Nephron progenitor cell (in vitro differentiated cells): ENCODE measurements around the gene EYA2.

Experiments used
- DNase-seq: peaks from one replicate; pipeline ENCODE4 v3.0.0; 2021
- H3K27ac Mint-ChIP-seq: 2 replicates; pipeline ENCODE4 v1.8.0; 2021; ENCODE audit warnings: mild to moderate bottlenecking, moderate library complexity, mixed read lengths
- H3K27me3 Mint-ChIP-seq: 2 replicates; pipeline ENCODE4 v1.8.0; 2021; ENCODE audit warnings: mild to moderate bottlenecking, low read depth, mixed read lengths; ENCODE audit not compliant: poor library complexity
- H3K36me3 Mint-ChIP-seq: 2 replicates; pipeline ENCODE4 v1.8.0; 2021; ENCODE audit warnings: low read depth, mixed read lengths
- H3K4me1 Mint-ChIP-seq: 2 replicates; pipeline ENCODE4 v1.8.0; 2021; ENCODE audit warnings: mixed read lengths
- H3K4me3 Mint-ChIP-seq: 2 replicates; pipeline ENCODE4 v1.8.0; 2021; ENCODE audit warnings: mild to moderate bottlenecking, moderate library complexity, mixed read lengths
- H3K9me3 Mint-ChIP-seq: 2 replicates; pipeline ENCODE4 v1.8.0; 2021; ENCODE audit warnings: mild to moderate bottlenecking, moderate library complexity, mixed read lengths
- TF ChIP-seq, protein P1 (sequence below): fragments of 200-600 bp; sonication (generic); IDR thresholded peaks from 2 replicates; pipeline ENCODE4 v1.5.0; 2021; ENCODE audit warnings: antibody characterized with exemption

Gene EYA2

DNA sequence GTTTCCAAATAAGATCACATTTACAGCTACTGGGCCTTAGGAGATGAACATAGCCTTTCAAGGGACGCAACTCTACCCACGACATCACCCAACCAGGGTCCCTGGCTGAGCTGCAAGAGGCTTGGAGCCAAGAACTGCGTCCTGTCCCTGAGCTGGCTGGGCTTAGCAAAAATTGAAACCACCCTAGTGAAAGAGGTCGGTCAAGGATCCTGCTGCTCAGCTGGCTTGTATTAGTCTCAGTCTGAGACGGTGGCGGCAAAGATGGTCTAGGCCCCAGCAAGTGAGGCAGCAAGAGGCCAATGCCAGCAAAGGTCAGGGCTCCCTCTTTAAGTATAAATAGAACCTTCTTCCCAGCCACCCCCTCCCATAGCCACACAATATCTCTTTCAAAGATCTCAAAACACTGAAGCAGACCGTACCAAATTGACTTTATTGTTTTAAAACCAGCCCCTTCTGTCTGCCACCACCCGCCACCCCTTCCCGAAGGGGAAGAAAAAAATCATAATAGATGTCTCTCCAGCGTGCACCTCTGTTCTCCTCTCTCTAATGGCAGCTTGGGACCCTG lies 140.5 kb downstream of the EYA2 start:
- peaks cover 9% of the 10 kb centered on the region for H3K9me3 Mint-ChIP-seq

DNA sequence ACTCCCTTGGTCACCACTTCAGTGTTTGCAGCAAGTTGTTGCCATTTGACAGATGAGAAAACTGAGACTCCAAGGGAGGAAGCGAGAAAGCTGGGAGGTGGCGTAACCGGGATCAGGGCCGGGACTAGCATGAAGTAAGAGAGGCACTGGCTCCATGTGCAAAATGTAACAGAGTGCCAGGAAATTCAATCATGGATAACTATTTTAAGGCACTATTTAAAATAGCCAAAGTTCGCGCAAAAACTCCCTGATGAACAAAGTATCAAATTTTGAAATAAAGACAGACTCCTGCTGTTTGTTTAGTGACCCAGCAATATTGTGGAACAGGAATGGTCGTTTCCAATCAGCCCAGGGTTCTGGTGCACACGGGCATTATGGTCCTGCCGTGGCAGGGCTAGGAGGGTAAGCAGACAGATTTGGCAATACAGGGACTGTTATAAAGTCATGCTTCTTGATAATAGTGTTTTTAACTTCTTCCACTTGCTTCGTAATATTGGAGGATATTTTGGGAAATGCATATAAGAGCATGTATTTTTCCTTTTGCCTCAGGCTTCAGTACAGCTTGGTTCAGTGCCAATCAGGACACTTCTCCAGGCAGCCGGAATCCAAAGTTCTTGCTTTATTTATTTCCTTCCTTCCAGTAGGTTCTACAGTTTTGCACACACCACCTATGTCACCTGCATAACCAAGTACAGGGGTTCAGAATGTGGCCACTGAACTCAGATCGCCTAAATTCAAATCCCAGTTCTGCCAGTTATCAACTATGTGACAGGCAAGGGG lies 141.6 kb downstream of the EYA2 start:
- H3K4me1 Mint-ChIP-seq, result peaks cover 36% of the 10 kb centered on the region
- peaks cover 9% of the 10 kb centered on the region for H3K27me3 Mint-ChIP-seq
- TF ChIP-seq, protein P1, sequence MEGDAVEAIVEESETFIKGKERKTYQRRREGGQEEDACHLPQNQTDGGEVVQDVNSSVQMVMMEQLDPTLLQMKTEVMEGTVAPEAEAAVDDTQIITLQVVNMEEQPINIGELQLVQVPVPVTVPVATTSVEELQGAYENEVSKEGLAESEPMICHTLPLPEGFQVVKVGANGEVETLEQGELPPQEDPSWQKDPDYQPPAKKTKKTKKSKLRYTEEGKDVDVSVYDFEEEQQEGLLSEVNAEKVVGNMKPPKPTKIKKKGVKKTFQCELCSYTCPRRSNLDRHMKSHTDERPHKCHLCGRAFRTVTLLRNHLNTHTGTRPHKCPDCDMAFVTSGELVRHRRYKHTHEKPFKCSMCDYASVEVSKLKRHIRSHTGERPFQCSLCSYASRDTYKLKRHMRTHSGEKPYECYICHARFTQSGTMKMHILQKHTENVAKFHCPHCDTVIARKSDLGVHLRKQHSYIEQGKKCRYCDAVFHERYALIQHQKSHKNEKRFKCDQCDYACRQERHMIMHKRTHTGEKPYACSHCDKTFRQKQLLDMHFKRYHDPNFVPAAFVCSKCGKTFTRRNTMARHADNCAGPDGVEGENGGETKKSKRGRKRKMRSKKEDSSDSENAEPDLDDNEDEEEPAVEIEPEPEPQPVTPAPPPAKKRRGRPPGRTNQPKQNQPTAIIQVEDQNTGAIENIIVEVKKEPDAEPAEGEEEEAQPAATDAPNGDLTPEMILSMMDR, result no peak
- DNase-seq, result no peak
- no peak overlapping the region for H3K4me3 Mint-ChIP-seq
- peaks cover 9% of the 10 kb centered on the region for H3K9me3 Mint-ChIP-seq
- no peak overlapping the region for H3K27ac Mint-ChIP-seq
- peaks cover 11% of the 10 kb centered on the region for H3K36me3 Mint-ChIP-seq

More for the DNA sequence above, 140.5 kb downstream of the EYA2 start:
- Mint-ChIP-seq H3K4me3 (no peak overlapping the region), H3K36me3 (peaks cover 11% of the 10 kb centered on the region), H3K27ac (peak overlapping the region; percentile 64), H3K4me1 (peaks cover 44% of the 10 kb centered on the region), H3K27me3 (peaks cover 6% of the 10 kb centered on the region)
- TF ChIP-seq, protein P1, result no peak
- DNase-seq, result peak; percentile 18

DNA sequence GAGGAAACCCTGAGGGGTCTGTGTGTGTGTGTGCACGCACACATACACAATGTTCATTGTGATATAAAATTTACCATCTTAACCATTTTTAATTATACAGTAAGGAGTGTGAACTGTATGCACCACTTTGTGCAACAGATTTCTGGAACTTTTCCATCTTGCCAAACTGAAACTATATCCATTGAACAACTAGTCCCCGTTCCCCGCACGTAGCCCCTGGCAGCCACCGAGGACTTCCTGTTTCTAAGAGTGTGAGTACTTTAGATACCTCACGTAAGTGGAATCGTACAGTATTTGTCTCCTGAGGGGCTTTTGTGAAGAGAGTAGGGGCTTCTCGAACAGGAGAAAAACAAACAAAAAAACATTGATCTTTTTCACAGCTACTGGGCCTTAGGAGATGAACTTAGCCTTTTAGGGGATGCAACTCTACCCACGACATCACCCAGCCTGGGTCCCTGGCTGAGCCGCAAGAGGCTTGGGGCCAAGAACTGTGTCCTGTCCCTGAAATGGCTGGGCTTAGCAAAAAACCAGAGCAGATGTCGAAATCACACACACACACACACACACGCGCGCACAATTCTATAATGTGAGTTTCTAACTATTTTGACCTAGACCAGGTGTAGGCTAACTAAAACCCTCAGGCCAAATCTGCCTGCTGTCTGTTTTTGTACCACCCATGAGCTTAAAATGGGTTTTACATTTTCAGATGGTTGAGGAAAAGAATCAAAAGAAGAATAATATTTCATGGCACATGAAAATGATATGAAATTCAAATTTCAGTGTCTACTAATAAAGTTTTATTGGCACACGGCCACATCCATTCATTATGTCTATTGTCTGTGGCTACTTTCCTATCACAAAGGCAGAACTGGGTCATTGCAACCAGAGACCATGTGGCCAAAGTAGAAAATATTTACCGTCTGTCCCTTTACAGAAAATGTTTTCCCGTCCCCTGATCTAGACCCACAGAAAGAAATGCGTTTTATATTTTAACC lies 144.2 kb downstream of the EYA2 start:
- Mint-ChIP-seq H3K9me3 (peaks cover 9% of the 10 kb centered on the region), H3K4me3 (no peak overlapping the region), H3K4me1 (peaks cover 18% of the 10 kb centered on the region), H3K36me3 (peaks cover 11% of the 10 kb centered on the region), H3K27ac (no peak overlapping the region), H3K27me3 (peaks cover 9% of the 10 kb centered on the region)
- TF ChIP-seq, protein P1, result no peak
- no peak for DNase-seq

DNA sequence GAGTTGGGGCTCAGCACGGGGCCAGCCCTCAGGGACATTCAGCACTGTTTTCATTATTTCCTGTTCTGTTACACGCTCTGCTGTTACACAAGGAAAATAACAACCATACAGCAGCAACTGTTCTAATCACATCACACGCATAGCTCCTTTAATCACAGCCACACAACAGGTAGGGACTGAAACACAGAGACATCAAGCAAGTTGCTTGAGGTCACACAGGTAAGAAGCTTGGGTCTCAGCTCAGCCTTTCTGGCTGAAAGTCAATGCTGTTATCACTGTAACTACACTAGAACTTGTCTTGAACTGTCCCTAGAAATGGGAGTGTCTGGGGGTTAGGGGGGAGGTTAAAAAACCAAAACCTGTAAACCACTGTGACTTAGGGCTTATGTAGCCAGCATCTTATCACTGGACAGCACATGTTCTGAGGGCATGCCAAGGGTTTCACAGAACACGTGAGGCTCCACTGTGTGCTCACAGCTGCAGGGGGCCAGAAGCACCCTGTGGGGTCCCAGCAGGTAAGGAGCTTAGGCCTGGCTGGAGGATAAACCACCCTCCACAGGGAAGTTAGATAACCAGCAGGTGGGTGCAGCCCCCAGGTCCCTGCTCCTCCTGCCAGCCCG lies 146.0 kb downstream of the EYA2 start:
- no peak for DNase-seq
- Mint-ChIP-seq H3K4me1 (peaks cover under 1% of the 10 kb centered on the region), H3K4me3 (no peak overlapping the region), H3K27me3 (peaks cover 13% of the 10 kb centered on the region), H3K36me3 (peaks cover 22% of the 10 kb centered on the region), H3K9me3 (peaks cover 21% of the 10 kb centered on the region), H3K27ac (no peak overlapping the region)
- TF ChIP-seq, protein P1, result no peak

DNA sequence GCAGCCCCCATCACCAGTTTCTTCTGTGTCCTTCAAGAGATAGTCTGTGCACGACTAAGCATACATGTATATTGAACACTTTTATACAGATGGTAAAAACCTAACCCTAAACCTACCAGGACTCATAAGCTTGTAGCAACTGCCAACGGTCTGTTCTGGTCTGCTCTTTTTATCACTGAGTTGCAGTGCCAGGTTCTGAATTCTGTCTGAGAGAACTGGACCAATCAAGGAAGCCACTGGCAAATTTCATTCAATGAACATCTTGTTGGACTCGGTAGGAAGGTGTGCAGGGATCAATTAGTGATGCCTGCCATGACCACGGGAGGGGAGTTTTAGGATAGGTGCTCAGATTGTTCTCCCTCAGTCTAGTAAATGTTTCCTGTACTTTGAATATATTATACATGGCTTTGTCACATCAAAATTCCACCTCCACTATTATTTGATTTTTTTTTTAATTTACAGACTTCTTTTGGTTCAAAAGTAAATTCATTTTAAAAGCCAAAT lies 146.8 kb downstream of the EYA2 start:
- DNase-seq, result no peak
- H3K27me3 Mint-ChIP-seq, result peaks cover 10% of the 10 kb centered on the region
- H3K4me1 Mint-ChIP-seq, result peaks cover under 1% of the 10 kb centered on the region
- no peak overlapping the region for H3K4me3 Mint-ChIP-seq
- TF ChIP-seq, protein P1, result no peak
- peaks cover 26% of the 10 kb centered on the region for H3K36me3 Mint-ChIP-seq
- peaks cover 28% of the 10 kb centered on the region for H3K9me3 Mint-ChIP-seq
- H3K27ac Mint-ChIP-seq, result no peak overlapping the region
